Mononuclear cell (primary cell): ENCODE data around the gene OR10J5. TPM values are rescaled to one million over a fixed set of nuclear protein-coding genes. Genes with fewer than 3 reads are reported as not detected.
"Not testable (repeated sequence)": the region's sequence is repeated elsewhere in the genome, so short reads cannot be mapped to it uniquely, and the experiment has no call there.

ENCODE experiments used
- H3K27me3 ChIP-seq: 2 replicates; pipeline ENCODE4 v1.6.0; 2011; ENCODE audit warnings: low read length, control low read depth; ENCODE audit not compliant: insufficient read depth
- H3K4me1 ChIP-seq: 2 replicates; pipeline ENCODE4 v1.5.1; 2011; ENCODE audit warnings: mild to moderate bottlenecking, low read length, control low read depth; ENCODE audit not compliant: insufficient read depth
- H3K4me3 ChIP-seq: 2 replicates; pipeline ENCODE4 v1.5.1; 2011; ENCODE audit warnings: mild to moderate bottlenecking, low read length, moderate library complexity
- H3K9me3 ChIP-seq: 2 replicates; pipeline ENCODE4 v1.5.1; 2011; ENCODE audit warnings: low read depth, mild to moderate bottlenecking, control low read depth, low read length
- total RNA-seq: library from RNA; depleted of rRNA; stranded (reverse); fragments of >200 nt; gene quantifications from one replicate; pipeline ENCODE4 v1.2.3, GENCODE V29; 2012

Gene OR10J5
- total RNA-seq: not detected

- H3K4me1 ChIP-seq: no peaks in the 10 kb centered on the region
- H3K27me3 ChIP-seq: peaks cover 6% of the 10 kb centered on the region
- no peak within 1 kb of the TSS for H3K4me3 ChIP-seq
- H3K9me3 ChIP-seq: no peaks in the 10 kb centered on the region
These were observed at the start of gene OR10J5 for GRCh38 chr1:159535907-159536306. OR10J5 (minus strand) TSS chr1:159536007; CDS start chr1:159536007, 0 bp downstream.

- Histone ChIP-seq H3K4me3 (no peak overlapping the region), H3K9me3 (no peaks in the 10 kb centered on the region), H3K4me1 (no peaks in the 10 kb centered on the region), H3K27me3 (peaks cover 9% of the 10 kb centered on the region)
These were observed 48.7 kb upstream of the OR10J5 start for GRCh38 chr1:159584536-159584935.

GRCh38 chr1:159581422-159581821 is 45.6 kb upstream of the OR10J5 start:
- Histone ChIP-seq H3K4me3 (no peak overlapping the region), H3K4me1 (no peaks in the 10 kb centered on the region), H3K9me3 (no peaks in the 10 kb centered on the region), H3K27me3 (peaks cover 11% of the 10 kb centered on the region)

GRCh38 chr1:159580340-159580739 is 44.5 kb upstream of the OR10J5 start:
- Histone ChIP-seq H3K4me1 (no peaks in the 10 kb centered on the region), H3K27me3 (peaks cover 11% of the 10 kb centered on the region), H3K4me3 (no peak overlapping the region), H3K9me3 (no peaks in the 10 kb centered on the region)

GRCh38 chr1:159577446-159577845 is 41.6 kb upstream of the OR10J5 start:
- H3K4me3 ChIP-seq: no peak overlapping the region
- H3K27me3 ChIP-seq: peaks cover 2% of the 10 kb centered on the region
- H3K4me1 ChIP-seq: no peaks in the 10 kb centered on the region
- no peaks in the 10 kb centered on the region for H3K9me3 ChIP-seq

- no peak overlapping the region for H3K4me3 ChIP-seq
- no peaks in the 10 kb centered on the region for H3K9me3 ChIP-seq
- H3K27me3 ChIP-seq: no peaks in the 10 kb centered on the region
- H3K4me1 ChIP-seq: no peaks in the 10 kb centered on the region
These were observed 26.9 kb upstream of the OR10J5 start for GRCh38 chr1:159562680-159563079.

GRCh38 chr1:159561497-159561896 is 25.7 kb upstream of the OR10J5 start:
- Histone ChIP-seq H3K4me3 (no peak overlapping the region), H3K4me1 (no peaks in the 10 kb centered on the region), H3K27me3 (no peaks in the 10 kb centered on the region), H3K9me3 (no peaks in the 10 kb centered on the region)

GRCh38 chr1:159560599-159560998 is 24.8 kb upstream of the OR10J5 start:
- Histone ChIP-seq H3K4me3 (no peak overlapping the region), H3K4me1 (no peaks in the 10 kb centered on the region), H3K27me3 (no peaks in the 10 kb centered on the region), H3K9me3 (no peaks in the 10 kb centered on the region)

GRCh38 chr1:159556931-159557369 is 21.1 kb upstream of the OR10J5 start:
- H3K4me3 ChIP-seq: no peak overlapping the region

GRCh38 chr1:159554696-159555095 is 18.9 kb upstream of the OR10J5 start:
- Histone ChIP-seq H3K4me1 (peaks cover 7% of the 10 kb centered on the region), H3K27me3 (peaks cover 2% of the 10 kb centered on the region), H3K9me3 (no peaks in the 10 kb centered on the region), H3K4me3 (no peak overlapping the region)

More at GRCh38 chr1:159556931-159557369, 21.1 kb upstream of the OR10J5 start:
- Histone ChIP-seq H3K27me3 (no peaks in the 10 kb centered on the region), H3K9me3 (no peaks in the 10 kb centered on the region), H3K4me1 (peaks cover 7% of the 10 kb centered on the region)

- Histone ChIP-seq H3K9me3 (no peaks in the 10 kb centered on the region), H3K4me3 (no peak overlapping the region), H3K4me1 (peaks cover 7% of the 10 kb centered on the region), H3K27me3 (peaks cover 2% of the 10 kb centered on the region)
These were observed 18.5 kb upstream of the OR10J5 start for GRCh38 chr1:159554261-159554660.

- Histone ChIP-seq H3K4me3 (no peak overlapping the region), H3K27me3 (peaks cover 2% of the 10 kb centered on the region), H3K9me3 (no peaks in the 10 kb centered on the region), H3K4me1 (no peaks in the 10 kb centered on the region)
These were observed 12.3 kb upstream of the OR10J5 start for GRCh38 chr1:159548126-159548525.

GRCh38 chr1:159532922-159533321 is 2.9 kb downstream of the OR10J5 start:
- no peak overlapping the region for H3K4me3 ChIP-seq
- H3K4me1 ChIP-seq: no peaks in the 10 kb centered on the region
- H3K27me3 ChIP-seq: peaks cover 6% of the 10 kb centered on the region
- H3K9me3 ChIP-seq: no peaks in the 10 kb centered on the region

GRCh38 chr1:159524792-159525191 is 11.0 kb downstream of the OR10J5 start:
- H3K27me3 ChIP-seq, H3K9me3 ChIP-seq, H3K4me3 ChIP-seq, H3K4me1 ChIP-seq: not testable (repeated sequence)

- H3K4me3 ChIP-seq: no peak overlapping the region
- peaks cover 5% of the 10 kb centered on the region for H3K4me1 ChIP-seq
- H3K9me3 ChIP-seq: peaks cover 15% of the 10 kb centered on the region
- no peaks in the 10 kb centered on the region for H3K27me3 ChIP-seq
These were observed 25.6 kb downstream of the OR10J5 start for GRCh38 chr1:159510229-159510541.

- H3K9me3 ChIP-seq: peaks cover 15% of the 10 kb centered on the region
- peaks cover 5% of the 10 kb centered on the region for H3K4me1 ChIP-seq
- H3K4me3 ChIP-seq: no peak overlapping the region
- H3K27me3 ChIP-seq: no peaks in the 10 kb centered on the region
These were observed 26.2 kb downstream of the OR10J5 start for GRCh38 chr1:159509440-159510228.
